Vagina (tissue), 2 donors: Measurements from ENCODE around the gene LAMA1.

Source experiments
- POLR2A ChIP-seq, 2 donors: fragments of 450-650 bp; IDR thresholded peaks; one replicate each; pipeline ENCODE4 v1.6.1; 2017; ENCODE audit warnings: antibody characterized with exemption in 2 of 2, mild to moderate bottlenecking in 2 of 2, moderate library complexity in 2 of 2
- POLR2AphosphoS5 ChIP-seq, 2 donors: sonication (generic); formaldehyde crosslinking; IDR thresholded peaks; one replicate each; pipeline ENCODE4 v1.9.0; 2017; ENCODE audit warnings: antibody characterized with exemption in 2 of 2, mild to moderate bottlenecking in 2 of 2, low read depth in 1 of 2; ENCODE audit not compliant: insufficient read depth in 1 of 2
- TF ChIP-seq, protein P1 (sequence below), 3 experiments: fragments of 450-650 bp in 2 of 3; fragments of 200-600 bp in 1 of 3; sonication (generic) in 1 of 3; IDR thresholded peaks; one replicate each; pipeline ENCODE4 v1.5.1; 2017 to 2019; ENCODE audit warnings: antibody characterized with exemption in 3 of 3, mild to moderate bottlenecking in 2 of 3, moderate library complexity in 2 of 3

DNA sequence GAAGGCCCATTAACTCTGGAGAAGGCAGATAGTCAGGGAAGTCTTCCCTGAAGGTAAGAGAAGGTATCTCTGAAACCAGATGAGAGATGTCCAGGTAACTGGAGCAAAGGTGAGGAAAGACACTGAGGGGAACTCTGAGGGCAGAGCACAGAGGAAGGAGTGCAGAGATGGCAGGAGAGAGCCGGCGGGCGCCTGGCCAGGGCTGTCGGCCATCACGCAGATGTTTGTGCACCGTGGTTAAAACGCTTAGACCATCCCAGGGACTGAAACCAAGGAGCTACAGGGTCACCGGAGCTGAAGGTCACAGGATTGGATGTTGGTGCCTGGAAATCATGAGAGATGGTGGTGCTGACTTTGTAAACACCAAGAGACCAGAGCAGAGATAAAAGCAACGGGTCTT lies 55.4 kb downstream of the LAMA1 start:
- TF ChIP-seq POLR2A (IDR thresholded peaks at IDR 0.05) (no peak), POLR2AphosphoS5 (IDR thresholded peaks at IDR 0.05; ENCODE audit: insufficient read depth in 1 of 2, low read depth in 1 of 2) (no peak)
- TF ChIP-seq, protein P1, sequence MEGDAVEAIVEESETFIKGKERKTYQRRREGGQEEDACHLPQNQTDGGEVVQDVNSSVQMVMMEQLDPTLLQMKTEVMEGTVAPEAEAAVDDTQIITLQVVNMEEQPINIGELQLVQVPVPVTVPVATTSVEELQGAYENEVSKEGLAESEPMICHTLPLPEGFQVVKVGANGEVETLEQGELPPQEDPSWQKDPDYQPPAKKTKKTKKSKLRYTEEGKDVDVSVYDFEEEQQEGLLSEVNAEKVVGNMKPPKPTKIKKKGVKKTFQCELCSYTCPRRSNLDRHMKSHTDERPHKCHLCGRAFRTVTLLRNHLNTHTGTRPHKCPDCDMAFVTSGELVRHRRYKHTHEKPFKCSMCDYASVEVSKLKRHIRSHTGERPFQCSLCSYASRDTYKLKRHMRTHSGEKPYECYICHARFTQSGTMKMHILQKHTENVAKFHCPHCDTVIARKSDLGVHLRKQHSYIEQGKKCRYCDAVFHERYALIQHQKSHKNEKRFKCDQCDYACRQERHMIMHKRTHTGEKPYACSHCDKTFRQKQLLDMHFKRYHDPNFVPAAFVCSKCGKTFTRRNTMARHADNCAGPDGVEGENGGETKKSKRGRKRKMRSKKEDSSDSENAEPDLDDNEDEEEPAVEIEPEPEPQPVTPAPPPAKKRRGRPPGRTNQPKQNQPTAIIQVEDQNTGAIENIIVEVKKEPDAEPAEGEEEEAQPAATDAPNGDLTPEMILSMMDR (IDR thresholded peaks at IDR 0.05): no peak
